GM19351 (cell line): ENCODE measurements around the gene BCOR.

ENCODE experiments used
- ATAC-seq: cut with Tn5 transposase; IDR thresholded peaks from one replicate; pipeline ENCODE4 v1.9.1; 2021; ENCODE audit warnings: mild to moderate bottlenecking, moderate library complexity; ENCODE audit not compliant: unreplicated experiment

The BCOR gene

GRCh38 chrX:40099055-40099958 lies 1.5 kb upstream of the BCOR start:
- ATAC-seq = peak; percentile 45

- no peak for ATAC-seq
Measured at GRCh38 chrX:40098264-40099054, 701 bp upstream of the BCOR start.

GRCh38 chrX:40097141-40097503 lies 636 bp downstream of the BCOR start:
- no peak for ATAC-seq

GRCh38 chrX:40096395-40097091 lies 1.2 kb downstream of the BCOR start:
- ATAC-seq = no peak

- ATAC-seq = no peak
Measured at GRCh38 chrX:40095583-40096394, 2.0 kb downstream of the BCOR start.

GRCh38 chrX:40094900-40095582 lies 2.7 kb downstream of the BCOR start:
- ATAC-seq = no peak

- ATAC-seq = no peak
Measured at GRCh38 chrX:40094041-40094899, 3.5 kb downstream of the BCOR start.

- ATAC-seq = no peak
Measured at GRCh38 chrX:40093586-40093985, 4.2 kb downstream of the BCOR start.

- ATAC-seq = no peak
Measured at GRCh38 chrX:40092808-40093435, 4.8 kb downstream of the BCOR start.

- no peak for ATAC-seq
Measured at GRCh38 chrX:40091691-40092421, 5.9 kb downstream of the BCOR start.

GRCh38 chrX:40090961-40091360 lies 6.8 kb downstream of the BCOR start:
- ATAC-seq = no peak

- no peak for ATAC-seq
Measured at GRCh38 chrX:40090050-40090804, 7.5 kb downstream of the BCOR start.

- no peak for ATAC-seq
Measured at GRCh38 chrX:40088803-40089540, 8.8 kb downstream of the BCOR start.

- no peak for ATAC-seq
Measured at GRCh38 chrX:40088299-40088625, 9.5 kb downstream of the BCOR start.

- no peak for ATAC-seq
Measured at GRCh38 chrX:40087425-40088298, 10.1 kb downstream of the BCOR start.
